Loucy (cell line): ENCODE data around the gene OR4E2.

ENCODE experiments used
- EZH2phosphoT487 ChIP-seq: fragments of 200-600 bp; IDR thresholded peaks from 2 replicates; pipeline ENCODE4 v1.6.1; 2018; ENCODE audit warnings: antibody characterized with exemption, mild to moderate bottlenecking, moderate library complexity, borderline replicate concordance
- TF ChIP-seq, protein P1 (sequence below): fragments of 200-600 bp; sonication (generic); conservative IDR thresholded peaks from 2 replicates; pipeline ENCODE4 v1.5.1; 2014; ENCODE audit warnings: mild to moderate bottlenecking, antibody characterized with exemption, low read length

DNA sequence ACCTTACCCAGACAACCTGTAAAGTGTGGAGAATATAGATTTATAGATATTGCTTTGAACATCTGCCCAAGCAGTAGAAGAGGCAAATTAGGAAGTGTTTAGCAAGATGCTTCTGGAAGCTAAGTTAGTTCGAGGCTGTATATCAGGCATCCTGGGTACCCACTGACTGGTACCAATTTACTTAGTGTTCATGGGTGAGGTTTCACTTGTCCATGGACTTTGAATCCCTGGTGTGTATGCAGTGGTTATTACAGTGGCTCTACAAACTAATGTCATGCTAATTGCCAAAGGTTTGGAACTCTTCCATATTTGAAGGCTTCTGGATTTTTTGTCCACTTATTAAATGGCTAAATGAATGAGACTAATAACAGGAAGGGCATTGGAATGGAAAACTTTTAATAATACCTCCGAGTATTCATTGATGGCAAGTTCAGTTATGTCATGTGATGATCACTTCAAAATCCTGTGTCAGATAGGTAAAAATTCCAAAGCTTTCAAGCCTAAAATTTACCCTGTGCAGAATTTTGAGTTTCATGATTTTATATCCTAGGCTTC is at the start of gene OR4E2:
- TF ChIP-seq, protein P1, sequence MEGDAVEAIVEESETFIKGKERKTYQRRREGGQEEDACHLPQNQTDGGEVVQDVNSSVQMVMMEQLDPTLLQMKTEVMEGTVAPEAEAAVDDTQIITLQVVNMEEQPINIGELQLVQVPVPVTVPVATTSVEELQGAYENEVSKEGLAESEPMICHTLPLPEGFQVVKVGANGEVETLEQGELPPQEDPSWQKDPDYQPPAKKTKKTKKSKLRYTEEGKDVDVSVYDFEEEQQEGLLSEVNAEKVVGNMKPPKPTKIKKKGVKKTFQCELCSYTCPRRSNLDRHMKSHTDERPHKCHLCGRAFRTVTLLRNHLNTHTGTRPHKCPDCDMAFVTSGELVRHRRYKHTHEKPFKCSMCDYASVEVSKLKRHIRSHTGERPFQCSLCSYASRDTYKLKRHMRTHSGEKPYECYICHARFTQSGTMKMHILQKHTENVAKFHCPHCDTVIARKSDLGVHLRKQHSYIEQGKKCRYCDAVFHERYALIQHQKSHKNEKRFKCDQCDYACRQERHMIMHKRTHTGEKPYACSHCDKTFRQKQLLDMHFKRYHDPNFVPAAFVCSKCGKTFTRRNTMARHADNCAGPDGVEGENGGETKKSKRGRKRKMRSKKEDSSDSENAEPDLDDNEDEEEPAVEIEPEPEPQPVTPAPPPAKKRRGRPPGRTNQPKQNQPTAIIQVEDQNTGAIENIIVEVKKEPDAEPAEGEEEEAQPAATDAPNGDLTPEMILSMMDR = no peak
- no peak for TF ChIP-seq EZH2phosphoT487
